B cell (primary cell): ENCODE data around the gene SYNE2. TPM values are rescaled to one million over a fixed set of nuclear protein-coding genes. Genes with fewer than 3 reads are reported as not detected.

Experiments used
- ATAC-seq: fragments of 200-7000 bp; cut with Tn5 transposase; one replicate; pipeline ENCODE4 v1.10.0; 2021; ENCODE audit warnings: low read depth, mild to moderate bottlenecking, moderate number of reproducible peaks, moderate library complexity
- CTCF ChIA-PET: fragments of 350-600 bp; sonication (Branson Sonifier 250); formaldehyde crosslinking; loops from one replicate; lab custom pipeline; 2021; ENCODE audit warnings: antibody characterized with exemption, inconsistent platforms; lab: Charles Lee
- POLR2A ChIA-PET: fragments of 350-600 bp; sonication (Branson Sonifier 250); formaldehyde crosslinking; loops from one replicate; lab custom pipeline; 2021; ENCODE audit warnings: antibody characterized with exemption; lab: Charles Lee
- DNase-seq: peaks from one replicate; pipeline ENCODE4 v3.0.0; 2013
- H2AFZ ChIP-seq: 2 replicates; pipeline ENCODE4 v1.6.1; 2012; ENCODE audit warnings: mild to moderate bottlenecking, low read depth, low read length; ENCODE audit not compliant: insufficient read depth, poor library complexity, severe bottlenecking
- H3K27ac ChIP-seq, 2 donors: 1 replicate in 1 of 2; 2 replicates in 1 of 2; pipeline ENCODE4 v1.5.1; 2012 to 2013; ENCODE audit warnings: low read length in 2 of 2, mild to moderate bottlenecking in 2 of 2, moderate library complexity in 1 of 2
- H3K27me3 ChIP-seq, 4 experiments: fragments of 200-600 bp in 1 of 4; sonication (generic) in 1 of 4; replicated peaks in 1 of 4; 1 replicate in 2 of 4; 2 replicates in 2 of 4; pipeline versions ENCODE4 v1.6.1 to v1.7.0; 2013 to 2016; ENCODE audit warnings: low read length in 3 of 4, mild to moderate bottlenecking in 2 of 4, mixed read lengths in 1 of 4, moderate library complexity in 1 of 4; ENCODE audit not compliant: insufficient read depth in 4 of 4, control insufficient read depth in 3 of 4; ENCODE audit errors: control extremely low read depth in 1 of 4
- H3K36me3 ChIP-seq, 2 experiments: replicated peaks in 1 of 2; 1 replicate in 1 of 2; 2 replicates in 1 of 2; pipeline versions ENCODE4 v1.6.1 to v1.7.1; 2013; ENCODE audit warnings: low read length in 1 of 2; ENCODE audit not compliant: insufficient read depth in 2 of 2, control insufficient read depth in 1 of 2; ENCODE audit errors: control extremely low read depth in 1 of 2, extremely low read depth in 1 of 2
- H3K4me1 ChIP-seq, 2 donors: fragments of 200-600 bp in 1 of 2; sonication (generic) in 1 of 2; 1 replicate in 1 of 2; 2 replicates in 1 of 2; pipeline versions ENCODE4 v1.5.1 to v1.6.1; 2013 to 2017; ENCODE audit warnings: low read length in 2 of 2; ENCODE audit not compliant: control insufficient read depth in 2 of 2, insufficient read depth in 2 of 2
- H3K4me2 ChIP-seq: replicated peaks from 2 replicates; pipeline ENCODE3; 2012; ENCODE audit warnings: mild to moderate bottlenecking, low read depth, low read length; ENCODE audit not compliant: poor library complexity, severe bottlenecking
- H3K4me3 ChIP-seq, 5 experiments: fragments of 200-600 bp in 1 of 5; sonication (generic) in 1 of 5; 1 replicate in 3 of 5; 2 replicates in 2 of 5; pipeline versions ENCODE4 v1.5.1 to v1.7.0; 2011 to 2016; ENCODE audit warnings: low read length in 4 of 5, mild to moderate bottlenecking in 4 of 5, low read depth in 2 of 5, control low read depth in 1 of 5, moderate library complexity in 1 of 5; ENCODE audit not compliant: insufficient read depth in 1 of 5; ENCODE audit errors: control extremely low read depth in 1 of 5, extremely low read depth in 1 of 5
- H3K79me2 ChIP-seq: fragments of 200-600 bp; sonication (generic); one replicate; pipeline ENCODE4 v1.6.0; 2016; ENCODE audit warnings: low read length; ENCODE audit not compliant: control insufficient read depth, insufficient read depth
- H3K9ac ChIP-seq: fragments of 200-600 bp; sonication (generic); 2 replicates; pipeline ENCODE4 v1.6.1; 2017; ENCODE audit warnings: mild to moderate bottlenecking, low read length, moderate library complexity
- H3K9me3 ChIP-seq, 3 donors: one replicate each; pipeline versions ENCODE4 v1.6.1 to v1.7.1; 2013; ENCODE audit warnings: low read length in 2 of 3; ENCODE audit not compliant: control insufficient read depth in 2 of 3, insufficient read depth in 1 of 3; ENCODE audit errors: control extremely low read depth in 1 of 3
- H4K20me1 ChIP-seq: 2 replicates; pipeline ENCODE4 v1.6.0; 2012; ENCODE audit warnings: mild to moderate bottlenecking, low read length; ENCODE audit not compliant: insufficient read depth, control insufficient read depth, poor library complexity, severe bottlenecking
- H3K27ac Mint-ChIP-seq: one replicate; pipeline ENCODE4 v1.8.0; 2021; ENCODE audit warnings: mixed read lengths
- H3K27me3 Mint-ChIP-seq: one replicate; pipeline ENCODE4 v1.8.0; 2021; ENCODE audit warnings: mixed read lengths
- H3K4me1 Mint-ChIP-seq: one replicate; pipeline ENCODE4 v1.8.0; 2021; ENCODE audit warnings: mixed read lengths
- H3K4me3 Mint-ChIP-seq: one replicate; pipeline ENCODE4 v1.8.0; 2021; ENCODE audit warnings: mixed read lengths
- H3K9me3 Mint-ChIP-seq: one replicate; pipeline ENCODE4 v1.8.0; 2022; ENCODE audit warnings: mixed read lengths; ENCODE audit not compliant: insufficient read depth
- CTCF ChIP-seq: fragments of 200-600 bp; IDR thresholded peaks from one replicate; pipeline ENCODE4 v1.8.0; 2022; ENCODE audit warnings: antibody characterized with exemption, mild to moderate bottlenecking
- EZH2 ChIP-seq: IDR thresholded peaks from 2 replicates; pipeline ENCODE4 v1.6.1; 2012; ENCODE audit warnings: borderline replicate concordance, low read depth, mild to moderate bottlenecking, moderate library complexity, low read length; ENCODE audit not compliant: insufficient read depth, poor library complexity, severe bottlenecking
- WGBS: methylation state at CpG from one replicate; pipeline ENCODE4 v1.1.5; 2013; ENCODE audit warnings: missing lambda C conversion rate; ENCODE audit not compliant: insufficient coverage; 5-methylcytosine and 5-hydroxymethylcytosine counted together
- intact Hi-C: fragments of 100-400 bp; cut with micrococcal nuclease; formaldehyde crosslinking; loops from one replicate; pipeline ENCODE4 v1.10.0; 2022
- polyA plus RNA-seq: library from polyadenylated mRNA; depleted of rRNA; stranded (reverse); fragments of >200 nt; gene quantifications from 2 replicates; pipeline ENCODE4 v1.2.3, GENCODE V29; 2012
- total RNA-seq, 2 donors: library from RNA; stranded (reverse); fragments of 120-200 nt in 1 of 2; gene quantifications; 1 replicate in 1 of 2; 2 replicates in 1 of 2; pipeline versions ENCODE4 v1.2.3 to v1.2.4, GENCODE V29; 2013 to 2022

The SYNE2 gene
- total and polyA plus RNA-seq, 2 donors (not counting 1 experiment from before 2014, with no cell fraction given) = 39.5 to 105 TPM

GRCh38 chr14:63981569-63981968 lies 128.8 kb downstream of the SYNE2 start:
- H2AFZ ChIP-seq = no peak overlapping the region
- H3K27ac ChIP-seq = no peak overlapping the region
- TF ChIP-seq EZH2 (no peak), CTCF (no peak)
- no peaks in the 10 kb centered on the region for H3K27me3 ChIP-seq
- Mint-ChIP-seq H3K4me1 (no peaks in the 10 kb centered on the region), H3K27me3 (no peaks in the 10 kb centered on the region), H3K4me3 (no peak overlapping the region), H3K9me3 (no peaks in the 10 kb centered on the region), H3K27ac (no peak overlapping the region)
- no peaks in the 10 kb centered on the region for H3K79me2 ChIP-seq
- no peak overlapping the region for H3K9ac ChIP-seq
- DNase-seq = no peak
- no peak overlapping the region for H3K4me2 ChIP-seq
- H4K20me1 ChIP-seq = no peaks in the 10 kb centered on the region
- WGBS = no CpG with 5 or more reads among the region's 4 CpGs
- no peak for ATAC-seq
- ChIA-PET POLR2A (no interaction called here), CTCF (no interaction called here)
- no peaks in the 10 kb centered on the region for H3K9me3 ChIP-seq
- intact Hi-C loops = no loop called here
- H3K4me3 ChIP-seq = no peak overlapping the region
- peaks cover 0 to 5% of the 10 kb centered on the region in 2 experiments for H3K36me3 ChIP-seq
- H3K4me1 ChIP-seq = no peaks in the 10 kb centered on the region

- Histone ChIP-seq H3K27ac (no peak overlapping the region), H3K4me2 (no peak overlapping the region), H3K9me3 (no peaks in the 10 kb centered on the region), H3K36me3 (peaks cover 0 to 5% of the 10 kb centered on the region in 2 experiments), H3K79me2 (no peaks in the 10 kb centered on the region), H3K27me3 (no peaks in the 10 kb centered on the region), H2AFZ (no peak overlapping the region), H3K4me3 (no peak overlapping the region), H4K20me1 (no peaks in the 10 kb centered on the region), H3K4me1 (no peaks in the 10 kb centered on the region), H3K9ac (no peak overlapping the region)
- Mint-ChIP-seq H3K9me3 (no peaks in the 10 kb centered on the region), H3K4me3 (no peak overlapping the region), H3K27ac (no peak overlapping the region), H3K27me3 (no peaks in the 10 kb centered on the region), H3K4me1 (no peaks in the 10 kb centered on the region)
- TF ChIP-seq CTCF (no peak), EZH2 (no peak)
- ATAC-seq (no peak), DNase-seq (no peak)
- POLR2A ChIA-PET = no interaction called here
- CTCF ChIA-PET = no interaction called here
- no CpG with 5 or more reads among the region's 3 CpGs for WGBS
- intact Hi-C loops = no loop called here
Observed at GRCh38 chr14:63982156-63982555, 129.4 kb downstream of the SYNE2 start.
